ENCODE results near the gene INPP5A.
"Not testable (repeated sequence)": the region's sequence is repeated elsewhere in the genome, so short reads cannot be mapped to it uniquely, and the experiment has no call there.

GRCh38 chr10:132505546-132505945 is 32.0 kb upstream of the INPP5A start:
- not testable (repeated sequence) for TF ChIP-seq EZH2 (IDR thresholded peaks at IDR 0.05; ENCODE audit: borderline replicate concordance); CTCF (IDR thresholded peaks at IDR 0.05; ENCODE audit: poor library complexity); EZH2phosphoT487 (IDR thresholded peaks at IDR 0.05; ENCODE audit: low read depth, severe bottlenecking, unreplicated experiment)
